HG02973 (cell line): ENCODE measurements around the gene NPR2.

ENCODE experiments used
- ATAC-seq: cut with Tn5 transposase; IDR thresholded peaks from one replicate; pipeline ENCODE4 v1.9.1; 2021; ENCODE audit warnings: moderate library complexity; ENCODE audit not compliant: unreplicated experiment

Gene NPR2

DNA sequence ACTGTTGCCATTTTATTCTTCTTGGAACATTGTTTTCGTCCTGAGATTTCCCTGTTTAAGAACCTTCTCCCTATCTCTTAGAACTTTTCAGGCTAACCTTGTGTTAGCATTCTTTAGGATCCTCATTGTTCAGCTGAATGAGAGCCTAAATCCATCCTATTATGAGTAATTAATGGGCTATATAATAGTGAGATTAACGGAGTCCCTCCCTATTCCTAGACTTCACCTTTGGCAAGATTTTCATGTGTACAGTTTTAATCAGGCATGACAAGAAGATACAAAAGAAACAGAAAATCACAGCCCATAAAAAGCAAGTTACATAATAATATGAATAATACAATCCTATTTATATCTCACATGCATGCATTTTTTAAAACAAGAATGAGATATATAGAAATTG lies 28.2 kb upstream of the NPR2 start:
- ATAC-seq: no peak

DNA sequence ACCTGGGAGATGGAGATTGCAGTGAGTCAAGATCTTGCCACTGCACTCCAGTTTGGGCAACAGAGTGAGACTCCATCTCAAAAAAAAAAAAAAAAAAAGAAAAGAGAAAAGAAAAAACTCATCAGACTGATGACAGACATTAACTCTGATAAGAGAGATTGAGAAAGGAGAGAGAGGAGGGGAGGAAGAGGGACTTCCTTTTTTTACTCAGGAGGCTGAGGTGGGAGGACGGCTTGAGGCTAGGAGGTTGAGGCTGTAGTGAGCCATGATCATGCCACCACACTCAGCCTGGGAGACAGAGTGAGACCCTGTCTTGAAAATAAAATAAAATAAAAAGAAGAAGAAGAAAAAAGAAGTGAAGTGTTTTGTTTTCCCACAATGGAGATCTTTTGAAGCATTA lies 27.6 kb upstream of the NPR2 start:
- no peak for ATAC-seq

DNA sequence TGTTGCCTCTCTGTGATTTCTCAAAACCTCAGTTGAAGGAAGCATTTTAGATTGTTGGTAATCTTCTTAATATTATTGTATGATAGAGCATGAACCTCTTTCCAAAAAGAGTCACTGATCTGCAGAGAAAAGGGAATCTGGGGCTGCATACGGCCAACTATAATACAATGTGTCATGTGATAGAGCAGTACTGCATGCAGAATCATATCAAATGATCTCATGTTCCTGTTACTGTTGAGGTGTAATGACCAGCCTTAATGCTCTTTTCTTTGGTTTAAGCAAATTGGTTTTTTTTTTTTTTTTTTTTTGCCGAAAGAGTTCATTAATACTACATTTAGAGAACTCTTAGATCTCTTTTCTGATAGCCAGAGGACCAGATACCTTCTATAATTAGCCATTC lies 24.4 kb upstream of the NPR2 start:
- no peak for ATAC-seq

DNA sequence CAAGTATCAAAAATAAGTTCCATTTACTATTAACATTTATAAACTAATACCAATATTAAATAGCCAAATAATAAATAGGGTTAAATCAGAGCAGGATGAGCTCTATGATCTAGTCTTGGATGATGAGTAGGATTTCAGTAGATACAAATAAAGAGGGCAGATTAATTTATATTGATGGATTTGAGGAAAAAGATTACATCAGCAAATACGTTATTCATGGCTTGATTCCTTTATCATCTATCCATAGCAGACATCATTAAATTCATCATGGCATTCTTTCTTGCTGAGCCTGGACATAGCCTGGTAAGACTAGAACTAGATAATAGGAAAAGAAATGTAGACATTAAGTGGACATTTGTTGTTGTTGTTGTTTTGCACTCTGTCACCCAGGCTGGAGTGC lies 23.9 kb upstream of the NPR2 start:
- ATAC-seq: no peak

DNA sequence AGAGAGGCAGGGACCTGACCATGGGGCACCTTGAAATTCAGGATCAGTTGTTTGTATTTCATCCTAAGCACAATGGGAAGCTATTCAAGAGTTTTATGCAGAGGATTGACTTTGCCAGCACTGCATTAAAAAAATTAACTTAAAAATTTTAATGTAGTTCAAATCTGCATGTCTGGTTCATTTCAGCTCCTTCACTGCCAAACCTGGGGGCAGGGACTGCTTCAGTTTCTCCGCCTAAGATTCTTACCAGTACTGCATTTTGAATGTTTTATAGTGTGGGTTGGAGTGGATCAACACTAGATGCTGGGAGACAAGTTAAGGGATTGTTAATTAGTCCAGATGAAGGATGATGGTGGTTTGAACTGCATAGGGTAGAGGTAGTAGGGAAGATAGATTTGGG lies 21.6 kb upstream of the NPR2 start:
- ATAC-seq: no peak

DNA sequence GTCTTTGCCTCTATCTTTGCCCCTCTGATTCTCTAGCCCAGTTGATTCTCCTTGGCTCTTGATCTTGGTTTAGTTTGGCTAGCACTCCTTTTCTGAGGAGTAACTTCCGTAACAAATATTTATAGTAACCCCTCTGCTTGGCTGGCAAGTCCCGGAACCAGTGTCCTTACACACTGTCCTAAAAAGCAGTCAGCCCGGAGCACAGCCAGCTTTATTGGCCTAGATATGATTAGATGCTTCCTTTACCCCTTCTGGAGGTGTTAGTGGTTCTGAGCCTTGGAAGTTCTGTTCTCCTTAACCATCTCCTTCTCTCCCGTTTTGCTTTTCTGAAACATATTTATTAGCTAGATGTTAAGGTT lies 20.3 kb upstream of the NPR2 start:
- no peak for ATAC-seq

DNA sequence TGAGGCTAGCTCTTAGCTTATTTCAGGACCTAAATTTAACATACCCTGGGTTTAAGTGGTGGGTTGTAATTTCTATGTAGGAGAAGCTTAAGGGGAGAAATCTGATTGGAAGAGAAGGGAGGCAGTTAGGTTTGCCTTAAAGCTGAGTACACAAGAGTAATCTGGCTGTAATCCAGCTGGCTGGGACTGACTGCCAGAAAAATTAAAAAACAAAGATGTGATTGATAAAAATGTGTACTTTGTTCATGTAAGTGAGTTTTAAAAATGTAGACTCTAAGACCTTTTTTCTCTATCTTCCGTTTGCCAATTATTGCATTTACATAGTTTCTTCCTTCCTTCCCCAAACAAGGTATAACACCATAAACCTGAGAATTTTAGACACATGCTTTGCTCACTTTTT lies 19.9 kb upstream of the NPR2 start:
- no peak for ATAC-seq

DNA sequence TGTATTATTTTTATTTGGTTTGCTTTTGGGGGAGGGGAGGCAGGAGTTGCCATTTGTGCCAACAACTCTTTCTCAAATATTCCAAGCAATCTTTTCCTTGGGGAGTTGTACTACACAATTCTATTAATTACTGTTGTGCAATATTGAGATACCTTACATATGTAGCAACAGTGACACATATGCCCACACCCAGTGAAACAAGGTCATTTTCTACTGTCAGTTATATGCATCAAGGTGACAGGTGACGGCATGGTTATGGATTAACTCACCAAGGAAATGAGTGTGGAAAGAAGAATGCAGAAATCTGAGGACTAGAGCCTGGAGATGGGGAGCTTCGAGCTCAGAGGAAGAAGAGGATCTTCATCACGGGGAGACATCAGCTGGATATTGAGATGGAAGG lies 19.4 kb upstream of the NPR2 start:
- no peak for ATAC-seq

DNA sequence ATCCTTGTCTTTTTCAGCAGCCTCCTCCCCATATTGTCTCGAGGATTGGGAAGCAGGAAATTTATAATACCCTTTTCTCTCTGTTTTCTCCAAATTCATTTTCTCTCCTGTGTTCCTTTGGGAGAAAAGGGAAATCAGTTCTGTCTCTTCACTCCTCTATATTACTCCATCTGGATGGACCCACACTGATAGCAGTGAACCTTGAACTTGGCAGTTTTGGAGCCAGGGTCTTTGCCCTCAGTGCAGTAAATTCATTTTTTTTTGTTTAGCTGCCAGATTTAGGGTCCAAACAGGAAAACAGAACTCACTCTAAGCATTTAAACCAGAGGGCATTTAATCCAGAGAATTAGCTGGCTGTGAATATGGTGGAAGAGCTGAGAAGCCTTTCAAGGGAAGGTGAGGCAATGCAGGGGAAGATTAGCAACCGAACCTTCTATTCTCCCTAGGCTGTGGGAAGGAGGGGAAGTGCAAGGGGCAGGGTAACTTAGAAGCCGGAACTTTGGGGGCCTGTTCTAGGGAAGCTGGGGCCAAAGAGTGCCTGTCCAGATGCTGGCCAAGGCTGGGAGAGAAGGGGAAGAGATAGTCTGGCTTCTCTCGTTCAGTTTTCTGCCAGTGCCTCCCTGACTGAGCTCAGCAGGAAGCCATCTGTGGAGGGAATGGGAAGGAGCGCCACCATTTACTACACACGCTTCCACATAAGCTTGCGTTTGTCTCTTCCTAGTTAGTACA lies 16.3 kb upstream of the NPR2 start:
- no peak for ATAC-seq

DNA sequence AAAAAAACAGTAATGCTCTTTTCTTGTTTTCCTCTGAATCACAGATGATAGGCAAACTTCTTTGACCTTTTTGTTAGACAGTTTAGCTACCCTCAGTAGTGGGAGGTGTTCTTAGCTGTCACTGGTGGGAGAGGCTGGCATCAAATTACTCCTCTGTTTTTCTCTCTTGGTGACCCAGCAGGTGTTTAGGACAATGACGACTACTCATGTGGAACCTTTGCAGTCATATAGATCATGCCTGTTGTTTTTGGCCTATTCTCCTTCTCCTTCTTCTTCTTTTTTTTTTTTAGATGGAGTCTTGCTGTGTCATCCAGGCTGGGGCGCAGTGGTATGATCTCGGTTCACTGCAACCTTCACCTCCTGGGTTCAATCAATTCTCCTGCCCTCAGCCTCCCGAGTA lies 15.4 kb upstream of the NPR2 start:
- ATAC-seq: no peak

DNA sequence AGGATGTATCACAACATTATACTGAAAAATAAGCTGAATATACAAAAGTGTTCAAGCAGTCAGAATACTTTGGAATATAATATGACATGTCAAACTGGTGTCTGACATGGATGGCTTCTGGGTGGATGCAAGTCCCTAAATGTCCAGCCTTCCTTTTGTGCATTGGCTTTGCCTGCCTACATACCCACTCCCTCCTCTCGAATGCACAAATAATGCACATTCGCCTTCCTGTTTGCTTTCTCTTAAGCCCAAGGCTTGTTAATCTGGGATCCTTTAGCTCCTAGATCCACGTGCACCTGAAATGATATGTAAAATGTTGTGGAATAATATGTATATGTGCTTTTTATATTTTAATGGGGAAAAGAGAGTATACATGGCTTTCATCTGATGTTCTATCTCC lies 12.9 kb upstream of the NPR2 start:
- ATAC-seq: no peak

DNA sequence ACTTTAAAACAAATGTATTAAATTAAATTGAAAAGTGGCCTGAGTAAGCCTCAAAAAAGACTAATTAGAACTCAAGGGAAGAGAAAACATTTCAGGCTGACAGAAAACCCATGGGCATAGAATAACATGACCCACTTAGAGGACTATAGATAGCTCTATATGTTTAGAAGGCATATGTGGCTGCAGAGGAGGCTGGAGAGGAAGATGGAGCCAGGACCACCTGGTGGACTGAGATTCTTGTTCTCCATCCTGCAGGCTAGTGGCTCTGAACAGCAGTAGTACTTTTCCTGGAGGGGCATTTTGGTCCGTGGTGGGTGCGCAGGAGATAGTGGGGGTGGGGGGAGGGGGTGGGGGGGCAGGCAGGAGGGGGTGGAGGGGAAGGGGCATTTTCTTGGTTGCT lies 10.3 kb upstream of the NPR2 start:
- ATAC-seq: no peak

DNA sequence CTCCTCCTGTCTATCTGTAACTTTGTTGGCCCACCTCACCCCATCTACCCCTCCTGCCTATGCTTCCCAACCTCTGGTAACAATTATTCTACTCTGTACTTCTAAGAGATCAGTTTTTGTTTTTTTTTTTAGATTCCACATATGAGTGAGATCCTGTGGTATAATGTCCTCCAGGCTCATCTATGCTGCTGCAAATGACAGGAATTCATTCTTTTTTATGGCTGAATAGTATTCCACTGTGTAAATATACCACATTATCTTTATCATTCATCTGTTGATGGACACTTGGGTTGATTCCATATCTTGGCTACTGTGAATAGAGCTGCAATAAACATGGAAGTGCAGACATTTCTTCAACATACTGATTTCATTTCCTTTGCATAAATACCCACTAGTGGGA lies 8.0 kb upstream of the NPR2 start:
- no peak for ATAC-seq

DNA sequence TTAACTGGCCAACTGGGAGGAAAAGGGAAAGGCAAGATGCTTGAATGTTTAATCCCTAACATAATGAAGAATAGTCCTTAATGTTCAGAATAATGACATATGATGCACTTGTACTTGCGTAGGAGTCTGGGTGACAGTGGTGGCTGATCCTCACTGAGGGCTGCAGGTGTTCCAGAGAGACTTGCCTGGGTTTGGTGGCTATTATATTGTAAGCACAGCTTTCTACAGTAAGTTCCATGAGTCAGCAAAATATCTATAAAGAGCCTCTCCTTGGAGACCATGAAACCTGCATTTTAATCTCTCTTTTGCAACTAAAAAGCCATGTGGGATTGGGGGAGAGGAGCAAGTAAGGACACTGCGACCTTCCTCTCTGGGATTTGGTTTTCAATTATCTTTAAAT lies 1.9 kb upstream of the NPR2 start:
- no peak for ATAC-seq

DNA sequence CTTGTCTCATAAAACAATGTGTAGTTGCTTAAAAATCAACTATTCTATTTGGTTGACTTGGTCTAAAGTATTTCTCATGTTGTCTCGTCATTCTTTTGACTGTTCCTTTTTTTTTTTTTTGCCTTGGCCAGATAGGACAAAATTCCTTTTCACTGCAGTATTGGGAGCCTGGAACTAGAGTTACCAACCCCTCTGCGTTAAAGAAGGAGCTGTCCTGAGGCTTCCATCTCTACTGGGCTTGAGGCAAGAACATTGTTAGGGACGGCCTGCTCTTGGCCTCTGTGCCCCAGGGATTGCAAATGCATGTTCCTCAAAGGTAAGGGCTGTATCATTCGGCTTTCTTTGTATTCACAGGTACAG lies 1.4 kb upstream of the NPR2 start:
- ATAC-seq: no peak

DNA sequence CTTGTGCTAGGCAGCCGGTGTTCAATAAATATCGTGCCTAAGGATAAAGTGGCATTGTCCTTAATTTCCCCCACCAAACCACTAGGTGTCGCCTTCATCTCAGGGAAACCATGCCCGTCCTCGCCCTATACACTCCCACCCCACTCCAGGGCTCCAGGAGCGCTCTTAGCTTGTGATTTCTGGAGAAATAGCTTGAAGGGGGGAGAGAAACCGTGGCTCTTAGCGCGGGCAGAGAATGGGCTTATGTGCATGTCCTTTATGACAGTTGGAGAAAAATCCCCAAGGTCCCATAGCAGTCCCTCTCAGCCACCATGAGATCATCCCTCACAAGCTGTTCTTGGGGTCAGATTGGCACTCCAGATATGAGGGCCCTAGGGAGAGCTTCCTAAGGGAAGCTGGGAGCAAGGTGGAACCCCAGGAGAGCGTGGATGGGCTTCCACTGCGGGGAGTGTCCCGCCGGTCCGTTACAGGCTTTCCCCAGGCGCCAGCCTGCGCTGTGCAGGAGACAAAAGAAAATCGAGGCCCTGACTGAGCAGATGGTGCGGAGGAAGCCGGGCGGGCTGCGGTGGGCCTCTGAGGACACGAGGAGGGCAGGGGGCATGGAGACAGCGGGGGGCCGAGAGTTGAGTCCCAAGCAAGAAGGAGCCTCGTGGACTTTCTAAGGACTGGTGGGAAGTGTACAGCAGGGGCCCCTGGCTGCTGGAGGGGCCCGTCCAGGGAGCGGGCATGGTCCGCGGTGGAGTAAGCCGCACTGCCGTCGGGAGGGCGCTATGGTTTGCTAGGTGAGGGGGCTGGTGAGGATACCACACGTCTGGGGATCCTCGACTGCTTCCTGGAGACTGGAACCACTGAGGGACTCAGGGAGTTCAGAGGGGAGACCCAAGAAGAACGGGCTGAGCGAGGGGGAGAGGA lies 750 bp upstream of the NPR2 start:
- no peak for ATAC-seq

DNA sequence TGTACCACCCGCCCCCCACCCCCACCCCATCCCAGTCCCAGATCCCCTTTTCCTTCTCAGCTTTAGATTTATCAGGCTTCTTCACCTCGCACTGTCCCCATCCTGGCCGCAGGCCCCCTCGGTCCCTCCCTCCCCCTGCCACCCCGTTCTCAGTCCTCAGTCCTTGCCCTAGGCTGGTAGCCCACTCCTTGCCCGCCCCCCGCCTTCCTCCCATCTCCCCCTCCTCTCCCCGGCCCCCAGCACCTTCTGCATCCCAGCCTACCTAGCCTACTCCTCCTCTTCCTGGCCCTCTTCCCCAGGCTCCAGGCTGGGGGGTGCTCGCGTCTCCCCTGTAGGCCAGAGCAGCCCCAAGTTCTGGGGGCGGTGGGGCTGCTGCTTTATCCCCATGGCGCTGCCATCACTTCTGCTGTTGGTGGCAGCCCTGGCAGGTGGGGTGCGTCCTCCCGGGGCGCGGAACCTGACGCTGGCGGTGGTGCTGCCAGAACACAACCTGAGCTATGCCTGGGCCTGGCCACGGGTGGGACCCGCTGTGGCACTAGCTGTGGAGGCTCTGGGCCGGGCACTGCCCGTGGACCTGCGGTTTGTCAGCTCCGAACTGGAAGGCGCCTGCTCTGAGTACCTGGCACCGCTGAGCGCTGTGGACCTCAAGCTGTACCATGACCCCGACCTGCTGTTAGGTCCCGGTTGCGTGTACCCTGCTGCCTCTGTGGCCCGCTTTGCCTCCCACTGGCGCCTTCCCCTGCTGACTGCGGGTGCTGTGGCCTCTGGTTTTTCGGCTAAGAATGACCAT lies 828 bp downstream of the NPR2 start:
- no peak for ATAC-seq

DNA sequence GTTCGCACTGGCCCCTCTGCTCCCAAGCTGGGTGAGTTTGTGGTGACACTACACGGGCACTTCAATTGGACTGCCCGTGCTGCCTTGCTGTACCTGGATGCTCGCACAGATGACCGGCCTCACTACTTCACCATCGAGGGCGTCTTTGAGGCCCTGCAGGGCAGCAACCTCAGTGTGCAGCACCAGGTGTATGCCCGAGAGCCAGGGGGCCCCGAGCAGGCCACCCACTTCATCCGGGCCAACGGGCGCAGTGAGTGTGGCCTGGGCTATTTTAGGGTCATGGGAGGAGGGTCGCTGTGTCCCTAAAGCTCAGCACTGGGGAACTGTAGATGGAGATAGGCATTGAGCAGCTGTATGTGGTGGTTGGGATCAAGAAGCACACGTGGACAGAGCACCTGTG lies 1.4 kb downstream of the NPR2 start:
- no peak for ATAC-seq

DNA sequence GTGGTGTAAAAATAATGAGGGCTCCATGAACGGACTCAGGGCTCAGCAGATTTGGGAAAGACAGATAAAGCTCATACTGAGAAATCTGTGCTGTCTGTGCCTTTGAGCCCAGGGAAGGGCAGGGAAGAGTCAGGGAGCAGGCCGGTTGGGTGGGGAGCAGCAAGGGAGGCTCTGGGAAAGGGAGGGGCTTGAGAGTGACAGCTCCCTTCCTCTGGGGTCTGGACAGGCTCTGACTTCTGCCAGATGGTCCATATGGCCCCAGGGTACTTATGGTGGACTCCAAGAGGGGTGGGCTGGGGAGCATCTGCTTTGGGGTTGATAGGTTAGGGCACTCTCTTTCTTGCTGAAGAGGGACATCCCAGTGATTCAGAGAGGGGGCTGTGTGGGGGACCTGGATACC lies 2.1 kb downstream of the NPR2 start:
- ATAC-seq: no peak

DNA sequence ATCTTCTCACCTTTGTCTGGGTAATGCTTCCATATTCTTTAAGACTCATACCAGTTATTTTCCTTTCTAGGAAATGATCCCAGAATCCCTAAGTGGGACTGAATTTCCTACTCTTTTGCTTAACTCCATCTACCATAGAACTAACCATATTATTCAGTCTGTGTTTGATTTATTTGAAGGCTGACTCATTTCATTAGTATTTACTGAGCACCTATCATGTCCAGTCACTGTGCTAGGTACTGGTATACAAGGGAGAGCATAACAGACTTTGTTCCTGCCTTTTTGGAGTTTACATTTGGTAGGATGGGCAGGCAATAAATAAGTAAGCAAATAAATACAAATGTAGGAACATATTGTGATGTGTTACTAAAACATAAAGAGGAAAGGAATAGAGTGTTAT lies 4.3 kb downstream of the NPR2 start:
- ATAC-seq: no peak

DNA sequence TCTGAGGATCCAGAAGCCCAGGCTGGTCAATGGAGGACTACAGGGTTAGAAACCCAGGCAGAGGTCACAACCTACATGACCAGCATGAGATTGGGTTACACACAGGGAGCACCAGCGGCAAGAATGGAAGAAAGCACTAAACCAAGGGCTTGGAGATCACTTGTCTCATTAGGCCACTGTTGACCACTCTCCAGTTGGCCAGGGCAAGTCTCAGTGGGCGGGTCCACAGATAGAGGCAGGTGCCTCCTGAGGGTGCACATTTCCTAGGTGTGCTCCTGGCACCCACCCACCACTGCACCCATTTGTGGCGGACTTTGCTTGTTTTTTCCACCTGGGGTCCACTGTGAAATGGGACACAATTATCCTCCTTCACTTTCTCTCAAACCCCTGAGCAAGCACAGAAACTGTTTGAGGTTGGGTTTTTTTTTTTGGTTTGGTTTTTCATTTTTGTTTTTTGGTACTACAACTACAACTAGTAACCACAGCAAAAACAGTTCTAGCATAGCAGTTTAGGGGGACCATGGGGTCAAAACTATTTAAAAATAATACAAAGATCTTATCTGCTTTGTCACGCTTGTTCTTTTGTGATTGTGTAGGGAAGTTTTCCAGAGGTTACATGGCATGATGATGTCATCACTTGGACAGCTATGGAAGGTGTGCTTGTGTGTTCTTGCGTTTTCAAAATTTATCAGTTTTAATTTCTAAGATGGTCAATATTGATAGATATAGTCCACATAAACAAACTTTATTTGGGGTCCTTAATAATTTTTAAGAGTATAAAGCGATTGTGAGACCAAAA lies 6.1 kb downstream of the NPR2 start:
- ATAC-seq: no peak
